ENCODE data around the gene CDK1.
A peak's percentile ranks its signal among the peaks of the same experiment; 100 is the strongest.

CDK1 gene

GRCh38 chr10:60778214-60778970, at the start of gene CDK1:
Gene CDK1 (plus strand): TSS chr10:60778478. CDS start chr10:60780166, 1,688 bp downstream.
- peak; percentile 95 for DNase-seq

- DNase-seq = no peak
Observed at GRCh38 chr10:60729106-60729505, 49.2 kb upstream of the CDK1 start.

GRCh38 chr10:60731134-60731885, 47.0 kb upstream of the CDK1 start:
- no peak for DNase-seq

GRCh38 chr10:60732198-60732806, 46.0 kb upstream of the CDK1 start:
- no peak for DNase-seq

- DNase-seq = no peak
Observed at GRCh38 chr10:60732807-60733516, 45.3 kb upstream of the CDK1 start.

GRCh38 chr10:60733517-60733822, 44.8 kb upstream of the CDK1 start:
- DNase-seq = no peak

- DNase-seq = no peak
Observed at GRCh38 chr10:60733826-60734225, 44.5 kb upstream of the CDK1 start.

- DNase-seq = no peak
Observed at GRCh38 chr10:60734226-60734625, 44.1 kb upstream of the CDK1 start.

GRCh38 chr10:60735244-60735643, 43.0 kb upstream of the CDK1 start:
- no peak for DNase-seq

- DNase-seq = no peak
Observed at GRCh38 chr10:60737242-60737641, 41.0 kb upstream of the CDK1 start.

GRCh38 chr10:60739558-60739957, 38.7 kb upstream of the CDK1 start:
- no peak for DNase-seq

- DNase-seq = no peak
Observed at GRCh38 chr10:60742512-60742911, 35.8 kb upstream of the CDK1 start.

- no peak for DNase-seq
Observed at GRCh38 chr10:60747817-60748469, 30.3 kb upstream of the CDK1 start.

- DNase-seq = no peak
Observed at GRCh38 chr10:60753152-60753551, 25.1 kb upstream of the CDK1 start.

- DNase-seq = no peak
Observed at GRCh38 chr10:60753817-60754216, 24.5 kb upstream of the CDK1 start.

- DNase-seq = no peak
Observed at GRCh38 chr10:60757420-60757895, 20.8 kb upstream of the CDK1 start.

GRCh38 chr10:60759181-60759580, 19.1 kb upstream of the CDK1 start:
- DNase-seq = no peak

- DNase-seq = no peak
Observed at GRCh38 chr10:60760711-60761210, 17.5 kb upstream of the CDK1 start.

GRCh38 chr10:60762554-60762953, 15.7 kb upstream of the CDK1 start:
- no peak for DNase-seq

GRCh38 chr10:60767424-60767823, 10.9 kb upstream of the CDK1 start:
- DNase-seq = no peak

- DNase-seq = no peak
Observed at GRCh38 chr10:60769406-60769805, 8.9 kb upstream of the CDK1 start.

GRCh38 chr10:60777696-60778213, 523 bp upstream of the CDK1 start:
- DNase-seq = no peak

Measured in GF-D8 (cell line).